C4-2B (cell line): ENCODE results near the gene NUP62.

Source experiments
- ZFX ChIP-seq: fragments of 450-650 bp; IDR thresholded peaks from 2 replicates; pipeline ENCODE4 v1.6.1; 2017
- TF ChIP-seq, protein P1 (sequence below): fragments of 450-650 bp; conservative IDR thresholded peaks from 2 replicates; pipeline ENCODE4 v1.5.1; 2017; ENCODE audit warnings: mild to moderate bottlenecking

GRCh38 chr19:49912965-49913685 is 16.2 kb downstream of the NUP62 start:
- TF ChIP-seq, protein P1, sequence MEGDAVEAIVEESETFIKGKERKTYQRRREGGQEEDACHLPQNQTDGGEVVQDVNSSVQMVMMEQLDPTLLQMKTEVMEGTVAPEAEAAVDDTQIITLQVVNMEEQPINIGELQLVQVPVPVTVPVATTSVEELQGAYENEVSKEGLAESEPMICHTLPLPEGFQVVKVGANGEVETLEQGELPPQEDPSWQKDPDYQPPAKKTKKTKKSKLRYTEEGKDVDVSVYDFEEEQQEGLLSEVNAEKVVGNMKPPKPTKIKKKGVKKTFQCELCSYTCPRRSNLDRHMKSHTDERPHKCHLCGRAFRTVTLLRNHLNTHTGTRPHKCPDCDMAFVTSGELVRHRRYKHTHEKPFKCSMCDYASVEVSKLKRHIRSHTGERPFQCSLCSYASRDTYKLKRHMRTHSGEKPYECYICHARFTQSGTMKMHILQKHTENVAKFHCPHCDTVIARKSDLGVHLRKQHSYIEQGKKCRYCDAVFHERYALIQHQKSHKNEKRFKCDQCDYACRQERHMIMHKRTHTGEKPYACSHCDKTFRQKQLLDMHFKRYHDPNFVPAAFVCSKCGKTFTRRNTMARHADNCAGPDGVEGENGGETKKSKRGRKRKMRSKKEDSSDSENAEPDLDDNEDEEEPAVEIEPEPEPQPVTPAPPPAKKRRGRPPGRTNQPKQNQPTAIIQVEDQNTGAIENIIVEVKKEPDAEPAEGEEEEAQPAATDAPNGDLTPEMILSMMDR, result no peak
- TF ChIP-seq ZFX, result no peak
